ENCODE results near the gene SAMD13. TPM values are rescaled to one million over a fixed set of nuclear protein-coding genes. Genes with fewer than 3 reads are reported as not detected.

SAMD13 gene
- total and polyA plus RNA-seq, 7 donors = 0.41 to 31.8 (median 3.0) TPM

DNA sequence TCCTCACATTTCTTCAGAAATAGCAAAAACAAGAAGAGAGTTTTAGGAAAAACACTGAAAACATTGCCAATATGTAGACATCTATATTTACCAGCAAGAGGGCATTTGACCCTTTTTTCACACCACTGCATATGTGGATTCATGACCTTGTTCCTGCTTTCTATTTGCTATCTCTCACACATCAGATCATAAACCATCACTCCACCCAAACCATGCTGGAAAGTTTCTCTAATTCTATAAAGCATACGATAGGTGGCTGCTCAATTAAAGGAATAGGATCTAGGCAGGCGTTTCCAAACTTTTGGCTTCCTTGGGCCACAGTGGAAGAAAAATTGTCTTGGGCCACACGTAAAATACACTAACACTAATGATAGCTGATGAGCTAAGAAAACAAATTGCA, 35.6 kb upstream of the SAMD13 start:
- no peak overlapping the region for H3K4me3 ChIP-seq
- no peaks in the 10 kb centered on the region for H3K9me3 ChIP-seq
- 21 to 80% methylated on average over 3 of the region's 3 CpGs for WGBS, 2 donors
- intact Hi-C loops (cut with DNase I) = no loop called here
- no peaks in the 10 kb centered on the region for H3K27me3 ChIP-seq
- DNase-seq = no peak
- H3K36me3 ChIP-seq = no peaks in the 10 kb centered on the region
- H3K4me1 ChIP-seq = no peaks in the 10 kb centered on the region
- TF ChIP-seq EP300 (IDR thresholded peaks at IDR 0.05) (no peak), CTCF (IDR thresholded peaks at IDR 0.05) (no peak), POLR2A (IDR thresholded peaks at IDR 0.05) (no peak), POLR2AphosphoS5 (IDR thresholded peaks at IDR 0.05) (no peak)
- no peak overlapping the region for H3K27ac ChIP-seq

- intact Hi-C loops (cut with DNase I) = no loop called here
Observed at GRCh38 chr1:84266748-84267147, 34.8 kb upstream of the SAMD13 start.

GRCh38 chr1:84267476-84267875, 34.0 kb upstream of the SAMD13 start:
- Histone ChIP-seq H3K27ac (no peak overlapping the region), H3K4me1 (no peaks in the 10 kb centered on the region), H3K27me3 (no peaks in the 10 kb centered on the region), H3K9me3 (no peaks in the 10 kb centered on the region), H3K4me3 (no peak overlapping the region), H3K36me3 (no peaks in the 10 kb centered on the region)
- TF ChIP-seq CTCF (IDR thresholded peaks at IDR 0.05) = no peak
- no peak for TF ChIP-seq POLR2AphosphoS5 (IDR thresholded peaks at IDR 0.05)
- TF ChIP-seq POLR2A (IDR thresholded peaks at IDR 0.05) = no peak
- TF ChIP-seq EP300 (IDR thresholded peaks at IDR 0.05) = no peak
- intact Hi-C loops (cut with DNase I) = no loop called here
- DNase-seq = no peak

More at GRCh38 chr1:84266748-84267147, 34.8 kb upstream of the SAMD13 start:
- DNase-seq = no peak
- Histone ChIP-seq H3K27ac (no peak overlapping the region), H3K4me3 (no peak overlapping the region), H3K27me3 (no peaks in the 10 kb centered on the region), H3K4me1 (no peaks in the 10 kb centered on the region), H3K36me3 (no peaks in the 10 kb centered on the region), H3K9me3 (no peaks in the 10 kb centered on the region)
- WGBS, 2 donors = 0% methylated on average over 1 of the region's 1 CpG
- no peak for TF ChIP-seq POLR2A (IDR thresholded peaks at IDR 0.05)
- TF ChIP-seq EP300 (IDR thresholded peaks at IDR 0.05) = no peak
- TF ChIP-seq POLR2AphosphoS5 (IDR thresholded peaks at IDR 0.05) = no peak
- no peak for TF ChIP-seq CTCF (IDR thresholded peaks at IDR 0.05)

DNA sequence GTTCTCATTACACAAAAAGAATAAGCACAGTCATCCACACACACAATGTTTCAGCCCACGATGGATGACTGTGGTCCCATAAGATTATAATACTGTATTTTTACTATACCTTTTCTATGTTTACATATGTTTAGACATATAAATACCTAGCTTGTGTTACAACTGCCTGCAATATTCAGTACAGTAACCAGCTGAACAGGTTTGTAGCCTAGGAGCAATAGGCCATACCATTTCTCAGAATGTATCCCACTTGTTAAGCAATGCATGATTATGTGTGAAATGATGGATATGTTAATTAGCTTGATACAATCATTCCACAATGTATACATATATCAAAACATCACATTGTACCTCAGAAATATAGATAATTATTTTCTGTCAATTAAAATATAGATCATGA, 33.2 kb upstream of the SAMD13 start:
- Histone ChIP-seq H3K4me3 (no peak overlapping the region), H3K27me3 (no peaks in the 10 kb centered on the region), H3K27ac (no peak overlapping the region), H3K36me3 (no peaks in the 10 kb centered on the region), H3K9me3 (no peaks in the 10 kb centered on the region), H3K4me1 (no peaks in the 10 kb centered on the region)
- TF ChIP-seq POLR2AphosphoS5 (IDR thresholded peaks at IDR 0.05) = no peak
- TF ChIP-seq CTCF (IDR thresholded peaks at IDR 0.05) = no peak
- TF ChIP-seq EP300 (IDR thresholded peaks at IDR 0.05) = no peak
- TF ChIP-seq POLR2A (IDR thresholded peaks at IDR 0.05) = no peak
- intact Hi-C loops (cut with DNase I) = no loop called here
- no peak for DNase-seq
- 19 to 76% methylated on average over 1 of the region's 1 CpG for WGBS, 2 donors

- Histone ChIP-seq H3K27ac (no peak overlapping the region), H3K27me3 (no peaks in the 10 kb centered on the region), H3K36me3 (no peaks in the 10 kb centered on the region), H3K4me3 (no peak overlapping the region), H3K4me1 (no peaks in the 10 kb centered on the region), H3K9me3 (no peaks in the 10 kb centered on the region)
- intact Hi-C loops (cut with DNase I) = no loop called here
- no peak for TF ChIP-seq POLR2A (IDR thresholded peaks at IDR 0.05)
- no peak for TF ChIP-seq EP300 (IDR thresholded peaks at IDR 0.05)
- no peak for TF ChIP-seq CTCF (IDR thresholded peaks at IDR 0.05)
- no peak for TF ChIP-seq POLR2AphosphoS5 (IDR thresholded peaks at IDR 0.05)
- WGBS, 2 donors = 4 to 50% methylated on average over 2 of the region's 2 CpGs
- DNase-seq = no peak
Observed at GRCh38 chr1:84269306-84269705, 32.2 kb upstream of the SAMD13 start.

All from sigmoid colon (tissue), 7 donors.